Left renal cortex interstitium (tissue), 4 donors: Measurements from ENCODE around the gene TPST2. TPM values are rescaled to one million over a fixed set of nuclear protein-coding genes. Genes with fewer than 3 reads are reported as not detected.

Experiments
- DNase-seq, 4 donors: peaks; one replicate each; pipeline ENCODE4 v3.0.0-alpha.2; 2013; ENCODE audit warnings: low read depth in 4 of 4, low spot score in 2 of 4, missing footprints in 1 of 4
- polyA plus RNA-seq, 4 donors: library from polyadenylated mRNA; unstranded; fragments of 120-200 nt; gene quantifications; one replicate each; pipeline ENCODE4 v1.2.1, GENCODE V29; 2013; ENCODE audit not compliant: insufficient read length in 4 of 4

Gene TPST2
- polyA plus RNA-seq, 4 donors, result 26.7 to 32.6 (median 29.1) TPM

DNA sequence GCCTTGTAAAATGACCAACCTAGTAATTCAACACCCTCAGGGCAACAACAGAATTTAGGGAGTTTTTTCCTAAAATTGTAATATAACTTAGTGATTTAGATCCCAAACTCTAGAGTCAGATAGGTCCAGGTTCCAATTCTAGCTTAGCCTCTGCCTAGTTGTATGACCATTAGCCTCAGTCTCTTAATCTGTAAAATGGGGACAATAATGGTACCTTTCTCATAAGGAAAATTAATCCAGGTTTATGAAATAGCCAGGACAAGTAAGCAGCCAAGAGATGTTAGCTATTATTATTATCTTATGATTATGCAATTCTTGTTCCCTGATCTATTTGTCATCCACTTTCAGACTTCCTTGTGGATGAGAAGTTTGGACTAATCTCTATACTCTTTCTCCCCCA, 81.8 kb downstream of the TPST2 start:
- DNase-seq, result no peak

DNA sequence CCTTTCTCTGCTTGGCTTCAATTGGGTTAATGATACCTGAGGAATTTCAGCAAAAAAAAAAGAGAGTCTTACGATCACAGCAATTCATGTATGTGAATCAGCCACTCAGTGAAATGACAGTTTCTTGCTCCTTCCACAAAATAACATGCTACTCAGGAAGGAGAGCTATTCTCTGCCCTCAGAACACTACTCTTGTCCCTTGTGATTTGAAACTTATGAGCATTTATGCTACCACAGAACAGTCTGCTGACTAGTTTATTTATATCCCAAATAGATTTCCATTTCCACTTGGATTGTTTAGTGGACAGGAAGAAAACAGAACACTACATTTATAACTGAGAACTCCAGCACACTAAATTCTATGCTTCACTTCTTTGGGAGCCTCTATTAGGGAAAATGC, 86.2 kb downstream of the TPST2 start:
- no peak for DNase-seq

- DNase-seq, result no peak
Observed at GRCh38 chr22:26502688-26503561, 87.0 kb downstream of the TPST2 start.

DNA sequence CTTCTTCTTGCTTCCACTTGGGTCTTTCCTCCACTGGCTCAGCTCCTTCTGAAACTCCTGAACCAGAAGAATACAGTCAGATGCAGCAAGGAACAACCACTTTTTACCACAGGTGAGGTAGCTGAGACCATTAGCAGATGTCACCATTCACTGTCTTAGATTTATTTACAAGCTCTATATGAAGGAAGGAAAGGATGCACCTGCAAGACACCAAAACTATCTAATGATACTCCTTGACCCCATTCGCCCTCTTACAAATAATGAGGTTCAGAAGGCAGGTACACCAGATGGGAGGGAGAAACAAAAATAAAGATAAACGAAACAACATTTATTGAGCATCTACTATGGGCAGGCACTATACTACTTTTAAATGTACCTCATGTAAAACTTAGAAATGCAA, 87.9 kb downstream of the TPST2 start:
- no peak for DNase-seq

DNA sequence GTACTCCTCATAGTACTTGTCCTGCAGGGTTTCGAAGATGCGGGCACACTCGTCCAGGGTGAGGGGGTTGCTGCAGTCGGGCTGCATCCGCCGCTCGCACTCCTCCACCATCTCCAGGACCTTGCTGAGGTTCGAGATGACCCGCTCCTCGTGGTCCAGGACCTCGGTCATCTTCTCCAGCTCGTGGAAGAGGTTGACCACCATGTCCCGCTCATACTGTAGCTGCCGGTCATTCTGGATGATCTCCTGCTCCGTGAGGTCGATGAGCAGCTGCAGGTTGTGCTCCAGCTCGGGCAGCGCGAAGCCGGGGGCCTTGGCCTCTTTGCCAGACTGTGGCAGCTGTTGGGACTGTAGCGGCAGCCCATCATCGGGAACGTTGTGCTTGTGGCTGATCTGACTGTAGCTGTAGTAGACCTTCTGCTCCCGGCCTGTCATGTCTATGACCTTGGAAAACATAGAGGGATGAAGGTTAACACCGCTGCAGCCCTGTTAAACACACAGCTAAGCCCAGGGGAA, 90.7 kb downstream of the TPST2 start:
- DNase-seq, result no peak

- DNase-seq, result no peak
Observed at GRCh38 chr22:26496456-26496855, 93.5 kb downstream of the TPST2 start.

- DNase-seq, result no peak
Observed at GRCh38 chr22:26494506-26494905, 95.4 kb downstream of the TPST2 start.

DNA sequence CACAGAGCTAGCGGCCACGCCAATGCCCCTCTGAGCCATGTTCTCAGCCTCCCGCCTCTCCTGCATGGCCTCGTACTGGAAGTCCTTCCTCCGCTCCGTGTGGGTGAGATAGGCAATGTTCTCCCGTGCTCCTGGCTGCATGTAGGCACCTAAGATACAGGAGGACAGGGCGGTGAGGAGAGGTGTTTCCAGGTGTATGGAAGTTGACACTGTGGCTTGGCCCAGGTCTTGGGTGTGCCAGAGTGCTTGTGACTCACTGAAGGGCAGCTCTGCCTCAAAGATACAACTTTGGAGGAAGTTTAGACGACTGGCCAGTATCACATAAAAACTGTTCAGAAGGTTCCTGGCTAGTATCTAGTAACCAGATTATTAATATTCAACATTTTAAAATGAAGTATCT, 97.7 kb downstream of the TPST2 start:
- no peak for DNase-seq

DNA sequence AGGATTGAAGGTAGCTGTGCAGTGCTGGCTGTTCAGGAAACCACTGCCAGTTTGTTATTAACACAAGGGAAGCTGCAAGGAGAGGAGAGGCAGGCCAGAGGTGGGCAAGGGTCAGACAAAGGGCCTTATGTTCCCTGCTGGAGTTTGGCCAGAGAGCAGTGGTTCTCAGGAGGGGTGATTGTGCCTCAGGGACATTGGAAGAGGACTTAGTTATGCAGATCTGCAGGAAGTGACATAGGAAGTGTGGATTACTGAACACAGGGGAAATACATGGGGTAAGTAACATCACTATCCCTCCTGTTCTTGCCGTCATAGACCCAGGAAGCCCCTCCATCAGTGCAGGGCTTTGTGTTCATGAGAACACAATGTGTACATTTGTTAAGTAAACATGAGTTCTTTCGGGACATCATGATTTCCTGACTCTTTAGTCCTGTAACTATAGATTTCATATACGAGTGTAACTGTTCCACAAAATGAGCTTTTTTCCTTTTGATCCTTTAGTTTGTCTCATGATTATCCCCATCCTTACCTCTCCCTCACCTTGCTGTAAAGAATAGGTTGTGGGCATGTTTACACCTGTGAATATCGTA, 100.4 kb downstream of the TPST2 start:
- DNase-seq, result no peak

DNA sequence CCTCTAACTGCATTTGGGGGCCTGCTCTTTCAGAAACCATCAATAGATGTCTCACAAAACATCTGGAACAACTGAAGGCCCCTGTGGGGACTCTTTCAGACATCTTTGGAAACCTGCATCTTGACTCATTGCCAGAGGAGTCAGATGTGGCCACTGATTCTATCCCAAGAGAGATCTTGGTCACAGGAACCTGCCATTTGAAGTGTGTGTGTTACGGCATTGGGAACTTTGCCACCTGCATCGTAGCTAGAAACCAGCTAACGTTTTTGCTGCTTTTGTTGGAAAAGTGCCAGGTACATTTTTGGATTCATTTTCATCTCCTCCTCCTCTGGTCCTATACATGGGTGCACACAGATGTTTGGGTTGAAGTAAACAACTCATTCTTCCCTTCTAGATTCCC, 101.9 kb downstream of the TPST2 start:
- DNase-seq, result no peak

DNA sequence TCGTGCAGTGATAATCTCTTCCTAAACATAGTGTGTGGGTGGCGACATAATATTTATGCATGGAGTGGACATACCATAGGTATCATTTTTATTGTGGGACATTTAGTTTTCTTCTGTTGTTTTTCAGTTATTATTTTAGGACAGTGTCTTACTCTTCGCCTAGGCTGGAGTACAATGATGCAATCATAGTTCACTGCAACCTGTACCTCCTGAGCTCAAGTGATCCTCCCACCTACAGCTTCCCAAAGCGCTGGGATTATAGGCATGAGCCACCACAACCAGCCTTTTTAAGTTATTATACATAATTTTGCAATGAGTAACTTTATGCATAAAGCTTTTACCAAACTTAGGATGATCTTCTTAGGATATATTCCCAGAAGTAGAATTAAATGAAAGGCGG, 103.5 kb downstream of the TPST2 start:
- no peak for DNase-seq

- no peak for DNase-seq
Observed at GRCh38 chr22:26485806-26486390, 104.0 kb downstream of the TPST2 start.

- DNase-seq, result no peak
Observed at GRCh38 chr22:26485013-26485412, 104.9 kb downstream of the TPST2 start.

GRCh38 chr22:26484360-26484706, 105.6 kb downstream of the TPST2 start:
- DNase-seq, result no peak

- DNase-seq, result peak; percentile 70 to 86 (median 85)
Observed at GRCh38 chr22:26483439-26484359, 106.2 kb downstream of the TPST2 start, which contains the start of the genes HPS4 and SRRD. TSS of gene HPS4 (minus strand) at chr22:26483783. CDS start at chr22:26481762, 2,021 bp downstream. TSS of gene SRRD (plus strand) at chr22:26483877. CDS start at chr22:26483891, 14 bp downstream.

- no peak for DNase-seq
Observed at GRCh38 chr22:26483043-26483438, 106.9 kb downstream of the TPST2 start.

- no peak for DNase-seq
Observed at GRCh38 chr22:26482161-26482560, 107.8 kb downstream of the TPST2 start.

DNA sequence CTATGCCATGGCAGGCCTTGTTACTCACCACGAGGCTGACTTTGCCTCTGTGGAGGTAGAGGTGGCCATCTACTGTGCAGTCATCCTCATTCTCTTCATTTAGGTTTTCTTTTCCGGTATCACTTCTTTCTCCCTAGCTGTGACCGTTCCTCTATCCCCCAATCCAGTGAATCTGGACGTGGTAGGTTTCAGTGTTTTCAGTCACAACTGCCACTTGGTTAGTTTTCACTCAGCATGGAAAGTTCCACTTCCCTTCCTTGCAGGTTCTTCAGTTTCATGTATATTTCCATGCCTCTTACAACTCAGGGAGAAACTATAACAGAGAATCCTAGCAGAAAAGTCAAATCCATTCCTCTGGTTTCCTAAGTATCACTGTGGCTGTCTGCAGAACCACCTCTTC, 108.2 kb downstream of the TPST2 start:
- no peak for DNase-seq

DNA sequence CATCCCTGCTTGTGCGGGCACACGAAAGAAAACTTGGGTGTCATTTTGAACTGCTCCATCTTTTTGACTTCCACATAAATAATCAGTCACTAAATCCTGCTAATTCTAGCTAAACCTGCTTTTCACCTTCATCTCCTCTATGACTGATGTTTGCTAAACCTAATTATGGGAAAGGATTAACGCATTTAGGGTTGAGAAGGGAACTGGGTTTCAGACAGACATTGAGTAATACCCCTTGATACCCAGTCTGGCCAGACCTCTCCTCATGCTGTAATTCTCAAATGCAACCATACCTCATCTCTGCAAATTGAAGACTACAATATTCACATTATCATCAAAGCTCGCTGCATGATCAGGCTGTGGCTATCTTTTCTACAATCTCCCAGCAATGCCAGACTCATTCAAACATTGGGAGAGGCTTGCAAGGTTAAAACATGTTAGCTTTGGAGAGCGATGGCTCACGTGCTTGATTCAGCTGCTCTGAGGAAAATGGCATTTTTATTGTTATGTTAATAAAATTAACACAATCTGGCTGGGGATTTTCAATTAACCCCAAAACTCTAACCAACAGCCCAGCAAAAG, 108.7 kb downstream of the TPST2 start:
- no peak for DNase-seq

DNA sequence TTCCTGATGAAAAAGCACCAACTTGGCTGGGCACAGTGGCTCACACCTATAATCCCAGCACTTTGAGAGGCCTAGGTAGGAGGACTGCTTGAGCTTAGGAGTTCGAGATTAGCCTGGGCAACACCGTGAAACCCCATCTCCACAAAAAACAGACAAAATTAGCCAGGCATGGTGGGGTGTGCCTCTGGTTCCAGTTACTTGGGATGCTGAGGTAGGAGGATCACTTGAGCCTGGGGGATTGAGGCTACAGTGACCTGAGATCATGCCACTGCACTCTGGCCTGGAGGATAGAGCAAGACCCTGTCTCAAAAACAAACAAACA, 109.4 kb downstream of the TPST2 start:
- no peak for DNase-seq
